Lung (tissue), 12 donors: Measurements from ENCODE around the gene SLF2. TPM values are rescaled to one million over a fixed set of nuclear protein-coding genes. Genes with fewer than 3 reads are reported as not detected.

Experiments used
- ATAC-seq: fragments of 200-7000 bp; cut with Tn5 transposase; one replicate; pipeline ENCODE4 v1.9.1; 2020; ENCODE audit warnings: moderate number of reproducible peaks; ENCODE audit not compliant: insufficient read depth, low FRiP score
- DNase-seq, 3 donors: peaks; one replicate each; pipeline ENCODE4 v3.0.0-alpha.2; 2013 to 2017
- H3K27ac ChIP-seq, 2 donors: one replicate each; pipeline ENCODE4 v1.5.1; 2013; ENCODE audit warnings: mild to moderate bottlenecking in 2 of 2, moderate library complexity in 2 of 2, control low read depth in 1 of 2, inconsistent platforms in 1 of 2, low read depth in 1 of 2, low read length in 1 of 2
- H3K27me3 ChIP-seq, 3 donors: one replicate each; pipeline ENCODE4 v1.5.1; 2013; ENCODE audit warnings: low read length in 2 of 3; ENCODE audit not compliant: control insufficient read depth in 3 of 3, insufficient read depth in 3 of 3
- H3K36me3 ChIP-seq, 4 donors: one replicate each; pipeline ENCODE4 v1.5.1; 2013; ENCODE audit warnings: low read length in 4 of 4, mild to moderate bottlenecking in 1 of 4, moderate library complexity in 1 of 4; ENCODE audit not compliant: control insufficient read depth in 4 of 4, insufficient read depth in 4 of 4
- H3K4me1 ChIP-seq, 5 donors: one replicate each; pipeline ENCODE4 v1.5.1; 2013; ENCODE audit warnings: low read length in 5 of 5, mild to moderate bottlenecking in 2 of 5, moderate library complexity in 1 of 5; ENCODE audit not compliant: control insufficient read depth in 5 of 5, insufficient read depth in 5 of 5
- H3K4me3 ChIP-seq: one replicate; pipeline ENCODE4 v1.5.1; 2013; ENCODE audit warnings: mild to moderate bottlenecking, control low read depth, moderate library complexity
- H3K9ac ChIP-seq, 2 donors: one replicate each; pipeline ENCODE4 v1.5.1; 2013; ENCODE audit warnings: low read length in 2 of 2, control low read depth in 1 of 2; ENCODE audit not compliant: insufficient read depth in 1 of 2
- H3K9me3 ChIP-seq, 4 donors: one replicate each; pipeline ENCODE4 v1.5.1; 2013; ENCODE audit warnings: low read length in 3 of 4, mild to moderate bottlenecking in 1 of 4, moderate library complexity in 1 of 4; ENCODE audit not compliant: control insufficient read depth in 4 of 4, insufficient read depth in 3 of 4
- CTCF ChIP-seq: IDR thresholded peaks from 2 replicates; pipeline ENCODE4 v1.5.1; 2012; ENCODE audit warnings: mild to moderate bottlenecking; ENCODE audit errors: control extremely low read depth, extremely low read depth
- WGBS, 2 donors: extraction: QIAGEN DNeasy Blood & Tissue Kit; methylation state at CpG; one replicate each; pipeline ENCODE4 v1.1.7; 2013; 5-methylcytosine and 5-hydroxymethylcytosine counted together
- polyA plus RNA-seq, 2 donors: library from polyadenylated mRNA; stranded (reverse); fragments of 200-250 nt; gene quantifications; one replicate each; pipeline ENCODE4 v1.2.1, GENCODE V29; 2013
- total RNA-seq, 2 donors: library from RNA; depleted of rRNA in 1 of 2; stranded (reverse); fragments of >200 nt in 1 of 2; gene quantifications; one replicate each; pipeline ENCODE4 v1.2.1, GENCODE V29; 2014 to 2021
- donor health status: control.
- donor health status: control.
- donor health status: Bipolar disorder and iron deficiency.
- donor health status: healthy.
- donor health status: DM: yes; HTN: yes; CAD: no.

The SLF2 gene
- total and polyA plus RNA-seq, 4 donors: 7.1 to 60.0 (median 21.8) TPM

- H3K9ac ChIP-seq: peak within 1 kb of the TSS; percentile 91 to 93
- H3K9me3 ChIP-seq: no peaks in the 10 kb centered on the region
- H3K36me3 ChIP-seq: peaks cover 0 to 27% (median 14%) of the 10 kb centered on the region in 4 donors
- peaks cover 6 to 57% (median 26%) of the 10 kb centered on the region in 5 donors for H3K4me1 ChIP-seq
- ATAC-seq (no peak), DNase-seq (no peak)
- peak within 1 kb of the TSS; percentile 69 for H3K4me3 ChIP-seq
- peak within 1 kb of the TSS; percentile 99 to 100 for H3K27ac ChIP-seq
- WGBS, 2 donors: 1 to 2% methylated on average over 23 to 44 of the region's 44 CpGs
- no peaks in the 10 kb centered on the region for H3K27me3 ChIP-seq
- no peak for TF ChIP-seq CTCF
Observed at GRCh38 chr10:100999742-101000126, 87.0 kb downstream of the SLF2 start, which contains the start of gene LZTS2. LZTS2 (plus strand) TSS chr10:100999808; CDS start chr10:101002539, 2,731 bp downstream.

- Histone ChIP-seq H3K9ac (peak overlapping the region; percentile 80 to 90), H3K36me3 (peaks cover 0 to 32% (median 17%) of the 10 kb centered on the region in 4 donors), H3K27me3 (no peaks in the 10 kb centered on the region), H3K4me3 (peak overlapping the region; percentile 69), H3K27ac (peak overlapping the region; percentile 93 to 100), H3K4me1 (peaks cover 6 to 51% (median 26%) of the 10 kb centered on the region in 5 donors), H3K9me3 (no peaks in the 10 kb centered on the region)
- DNase-seq (peak; percentile 47 to 71 (median 53)), ATAC-seq (no peak)
- WGBS, 2 donors: 3 to 11% methylated on average over 19 of the region's 19 CpGs
- no peak for TF ChIP-seq CTCF
Observed at GRCh38 chr10:101000127-101000914, 87.6 kb downstream of the SLF2 start.

- peak overlapping the region; percentile 93 to 100 for H3K27ac ChIP-seq
- no peaks in the 10 kb centered on the region for H3K27me3 ChIP-seq
- H3K36me3 ChIP-seq: peaks cover 0 to 40% (median 23%) of the 10 kb centered on the region in 4 donors
- ATAC-seq: peak; percentile 9
- peak overlapping the region; percentile 80 to 90 for H3K9ac ChIP-seq
- WGBS, 2 donors: 24 to 27% methylated on average over 12 of the region's 12 CpGs
- no peak for TF ChIP-seq CTCF
- peaks cover 6 to 51% (median 28%) of the 10 kb centered on the region in 5 donors for H3K4me1 ChIP-seq
- H3K4me3 ChIP-seq: peak overlapping the region; percentile 69
- DNase-seq: peak; percentile 92 to 95 (median 94)
- H3K9me3 ChIP-seq: no peaks in the 10 kb centered on the region
Observed at GRCh38 chr10:101000915-101001658, 88.3 kb downstream of the SLF2 start.
